Erythroblast (primary cell): ENCODE results near the gene LRSAM1.
A peak's percentile ranks its signal among the peaks of the same experiment; 100 is the strongest.

Experiments
- DNase-seq, 2 experiments: peaks; one replicate each; lab custom pipeline; 2025; lab: John Stamatoyannopoulos, UW
- GATA1 ChIP-seq: IDR thresholded peaks from 2 replicates; pipeline ENCODE4 v1.6.1; 2011; ENCODE audit warnings: low read depth, mild to moderate bottlenecking, control low read depth, low read length, moderate library complexity
- POLR2A ChIP-seq: IDR thresholded peaks from 2 replicates; pipeline ENCODE4 v1.6.1; 2011; ENCODE audit warnings: mild to moderate bottlenecking, low read length

Gene LRSAM1

GRCh38 chr9:127525401-127526188 is 74.3 kb downstream of the LRSAM1 start:
- TF ChIP-seq POLR2A (no peak), GATA1 (no peak)
- DNase-seq: peak; percentile 51 to 60

- DNase-seq: no peak
- no peak for TF ChIP-seq GATA1
Measured at GRCh38 chr9:127526655-127527559, 75.6 kb downstream of the LRSAM1 start.

- no peak for TF ChIP-seq POLR2A
- no peak for TF ChIP-seq GATA1
- no peak for DNase-seq
Measured at GRCh38 chr9:127527560-127528268, 76.4 kb downstream of the LRSAM1 start.

GRCh38 chr9:127528422-127529251 is 77.3 kb downstream of the LRSAM1 start:
- no peak for DNase-seq

GRCh38 chr9:127529671-127530070 is 78.4 kb downstream of the LRSAM1 start:
- no peak for DNase-seq
- no peak for TF ChIP-seq POLR2A
- TF ChIP-seq GATA1: no peak

More at GRCh38 chr9:127528422-127529251, 77.3 kb downstream of the LRSAM1 start:
- no peak for TF ChIP-seq GATA1
- no peak for TF ChIP-seq POLR2A

GRCh38 chr9:127530206-127530941 is 79.1 kb downstream of the LRSAM1 start:
- no peak for DNase-seq
- TF ChIP-seq GATA1 (no peak), POLR2A (no peak)

- no peak for DNase-seq
Measured at GRCh38 chr9:127531676-127532075, 80.4 kb downstream of the LRSAM1 start.

GRCh38 chr9:127534250-127534906 is 83.1 kb downstream of the LRSAM1 start:
- no peak for TF ChIP-seq GATA1
- TF ChIP-seq POLR2A: no peak
- DNase-seq: no peak

More at GRCh38 chr9:127531676-127532075, 80.4 kb downstream of the LRSAM1 start:
- no peak for TF ChIP-seq GATA1
- no peak for TF ChIP-seq POLR2A

GRCh38 chr9:127534931-127535330 is 83.6 kb downstream of the LRSAM1 start:
- no peak for DNase-seq
- no peak for TF ChIP-seq POLR2A
- TF ChIP-seq GATA1: no peak

GRCh38 chr9:127535396-127535795 is 84.1 kb downstream of the LRSAM1 start:
- TF ChIP-seq POLR2A: no peak
- no peak for TF ChIP-seq GATA1
- DNase-seq: no peak

GRCh38 chr9:127535834-127536233 is 84.5 kb downstream of the LRSAM1 start:
- no peak for TF ChIP-seq GATA1
- no peak for TF ChIP-seq POLR2A
- DNase-seq: no peak

- TF ChIP-seq POLR2A (no peak), GATA1 (no peak)
Measured at GRCh38 chr9:127536499-127536898, 85.2 kb downstream of the LRSAM1 start.

More at GRCh38 chr9:127536499-127536898, 85.2 kb downstream of the LRSAM1 start:
- no peak for DNase-seq
